Activated CD4-positive, alpha-beta T cell treated with anti-CD3 and anti-CD28 coated beads, Interleukin-2, amount 10 ng/mL, durations not matched to agents 24 days and 14 days (primary cell): Measurements from ENCODE around the gene MARCHF9. TPM values are rescaled to one million over a fixed set of nuclear protein-coding genes. Genes with fewer than 3 reads are reported as not detected.

ENCODE experiments used
- DNase-seq: peaks from one replicate; pipeline ENCODE4 v3.0.0; 2022
- H3K27ac Mint-ChIP-seq: one replicate; pipeline ENCODE4 v1.8.0; 2022; ENCODE audit warnings: mild to moderate bottlenecking, mixed read lengths
- H3K27me3 Mint-ChIP-seq: one replicate; pipeline ENCODE4 v1.8.0; 2022; ENCODE audit warnings: mixed read lengths
- H3K36me3 Mint-ChIP-seq: one replicate; pipeline ENCODE4 v1.8.0; 2022; ENCODE audit warnings: low read depth, mild to moderate bottlenecking, mixed read lengths
- H3K4me1 Mint-ChIP-seq: one replicate; pipeline ENCODE4 v1.8.0; 2021; ENCODE audit warnings: mixed read lengths
- H3K4me3 Mint-ChIP-seq: one replicate; pipeline ENCODE4 v1.8.0; 2022; ENCODE audit warnings: mild to moderate bottlenecking, moderate library complexity, mixed read lengths
- H3K9me3 Mint-ChIP-seq: one replicate; pipeline ENCODE4 v1.8.0; 2021; ENCODE audit warnings: mixed read lengths
- intact Hi-C: fragments of 100-400 bp; cut with micrococcal nuclease; formaldehyde crosslinking; loops from one replicate; pipeline ENCODE4 v1.15.1; 2023
- total RNA-seq: library from RNA; stranded (reverse); gene quantifications from 2 replicates; pipeline ENCODE4 v1.2.3, GENCODE V29; 2022

MARCHF9 gene
- total RNA-seq, 1 donor from 2014 or later = 21.6 TPM

DNA sequence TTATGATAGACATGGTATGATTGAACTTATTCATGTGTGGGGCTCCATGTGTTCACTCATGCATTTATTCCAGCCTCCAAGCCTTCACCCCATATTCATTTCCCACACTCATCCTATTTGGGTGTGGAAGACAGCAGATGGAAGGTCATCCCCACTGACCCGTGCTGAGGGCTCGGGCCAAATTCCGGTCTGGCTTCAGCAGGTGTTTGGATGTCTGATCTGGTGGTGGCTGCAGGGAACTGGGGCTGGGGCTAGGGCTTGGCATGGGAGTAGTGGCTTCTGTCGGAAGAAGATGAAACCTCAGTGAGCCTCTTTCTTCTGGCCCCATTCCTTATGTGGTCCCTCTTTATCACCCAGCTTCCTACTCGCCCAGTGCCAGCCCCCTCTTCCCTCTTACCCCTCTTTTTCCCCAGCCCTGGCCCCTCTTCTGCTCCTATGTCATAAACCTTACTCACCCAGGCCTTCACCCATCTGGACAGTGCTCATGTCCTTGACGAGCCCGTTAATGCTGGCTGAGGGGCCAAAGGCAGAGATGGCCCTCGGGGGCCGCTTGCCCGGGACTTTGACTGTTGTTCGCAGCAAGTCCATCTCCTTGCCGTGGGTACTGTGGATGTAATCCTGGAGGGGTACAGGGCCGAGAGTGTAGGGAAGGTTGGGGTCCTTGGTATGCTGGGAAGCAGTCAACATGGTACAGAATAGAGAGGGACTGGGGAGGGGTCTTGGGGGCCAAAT, 24.4 kb upstream of the MARCHF9 start:
- no peak overlapping the region for H3K27ac Mint-ChIP-seq
- DNase-seq = no peak
- H3K4me1 Mint-ChIP-seq = peaks cover 4% of the 10 kb centered on the region
- intact Hi-C loops = no loop called here
- no peaks in the 10 kb centered on the region for H3K27me3 Mint-ChIP-seq
- no peak overlapping the region for H3K4me3 Mint-ChIP-seq
- no peaks in the 10 kb centered on the region for H3K9me3 Mint-ChIP-seq
- peaks cover 63% of the 10 kb centered on the region for H3K36me3 Mint-ChIP-seq

DNA sequence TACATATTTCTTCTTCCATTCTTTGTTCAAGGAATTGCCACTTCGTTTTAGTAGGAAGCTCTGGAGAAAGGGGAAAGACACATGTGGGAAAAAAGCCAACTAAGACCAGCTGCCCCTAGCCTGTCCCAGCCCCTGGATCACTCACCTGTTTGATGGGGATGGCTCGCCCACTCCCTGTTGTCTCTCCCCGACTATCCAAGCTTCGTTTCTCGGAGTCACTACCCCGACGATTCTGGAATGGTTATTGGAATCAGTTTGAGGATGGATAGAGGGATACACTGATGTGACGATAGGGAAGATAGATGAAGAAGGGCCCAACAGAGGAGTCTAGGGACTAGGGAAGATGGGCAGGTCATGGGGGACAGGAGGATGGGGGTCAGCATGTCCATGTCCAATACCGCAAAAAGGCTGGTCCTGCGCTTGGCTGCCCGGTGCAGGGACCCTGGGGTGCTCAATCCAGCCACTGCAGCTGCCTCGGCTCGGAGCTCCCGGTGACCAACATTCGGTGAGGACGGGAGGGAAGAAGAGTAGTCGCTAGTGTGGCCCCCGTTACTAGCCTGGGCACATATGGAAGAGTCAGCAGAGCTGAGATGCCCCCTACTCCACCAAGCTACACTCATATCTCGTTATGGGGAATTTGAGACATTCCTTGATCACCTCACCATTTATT, 23.4 kb upstream of the MARCHF9 start:
- intact Hi-C loops = no loop called here
- peaks cover 65% of the 10 kb centered on the region for H3K36me3 Mint-ChIP-seq
- H3K4me1 Mint-ChIP-seq = peaks cover 7% of the 10 kb centered on the region
- no peak overlapping the region for H3K27ac Mint-ChIP-seq
- H3K9me3 Mint-ChIP-seq = no peaks in the 10 kb centered on the region
- no peak for DNase-seq
- no peaks in the 10 kb centered on the region for H3K27me3 Mint-ChIP-seq
- no peak overlapping the region for H3K4me3 Mint-ChIP-seq

DNA sequence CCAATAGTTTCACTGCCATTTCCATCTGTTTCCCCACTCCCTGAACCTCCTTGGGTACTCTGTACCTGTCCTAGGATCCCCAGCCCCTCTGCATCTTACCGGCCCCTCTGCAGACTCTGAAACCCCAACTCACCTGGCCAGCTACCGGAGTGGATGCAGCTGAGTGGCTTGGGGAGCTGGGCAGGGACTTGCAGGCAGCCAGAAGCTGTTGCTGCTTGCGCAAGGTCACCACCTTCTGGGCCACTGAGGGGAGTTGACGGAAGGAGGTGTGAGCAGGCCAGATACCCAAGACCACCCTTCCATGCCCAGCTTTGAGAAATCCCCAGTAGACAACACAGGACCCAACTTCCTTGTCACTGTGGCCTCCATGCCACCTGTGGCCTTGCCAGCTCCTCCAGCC, 22.6 kb upstream of the MARCHF9 start:
- no peak for DNase-seq
- Mint-ChIP-seq H3K4me1 (peaks cover 9% of the 10 kb centered on the region), H3K4me3 (no peak overlapping the region), H3K27ac (peak overlapping the region; percentile 13), H3K9me3 (no peaks in the 10 kb centered on the region), H3K27me3 (no peaks in the 10 kb centered on the region), H3K36me3 (peaks cover 69% of the 10 kb centered on the region)
- intact Hi-C loops = no loop called here

DNA sequence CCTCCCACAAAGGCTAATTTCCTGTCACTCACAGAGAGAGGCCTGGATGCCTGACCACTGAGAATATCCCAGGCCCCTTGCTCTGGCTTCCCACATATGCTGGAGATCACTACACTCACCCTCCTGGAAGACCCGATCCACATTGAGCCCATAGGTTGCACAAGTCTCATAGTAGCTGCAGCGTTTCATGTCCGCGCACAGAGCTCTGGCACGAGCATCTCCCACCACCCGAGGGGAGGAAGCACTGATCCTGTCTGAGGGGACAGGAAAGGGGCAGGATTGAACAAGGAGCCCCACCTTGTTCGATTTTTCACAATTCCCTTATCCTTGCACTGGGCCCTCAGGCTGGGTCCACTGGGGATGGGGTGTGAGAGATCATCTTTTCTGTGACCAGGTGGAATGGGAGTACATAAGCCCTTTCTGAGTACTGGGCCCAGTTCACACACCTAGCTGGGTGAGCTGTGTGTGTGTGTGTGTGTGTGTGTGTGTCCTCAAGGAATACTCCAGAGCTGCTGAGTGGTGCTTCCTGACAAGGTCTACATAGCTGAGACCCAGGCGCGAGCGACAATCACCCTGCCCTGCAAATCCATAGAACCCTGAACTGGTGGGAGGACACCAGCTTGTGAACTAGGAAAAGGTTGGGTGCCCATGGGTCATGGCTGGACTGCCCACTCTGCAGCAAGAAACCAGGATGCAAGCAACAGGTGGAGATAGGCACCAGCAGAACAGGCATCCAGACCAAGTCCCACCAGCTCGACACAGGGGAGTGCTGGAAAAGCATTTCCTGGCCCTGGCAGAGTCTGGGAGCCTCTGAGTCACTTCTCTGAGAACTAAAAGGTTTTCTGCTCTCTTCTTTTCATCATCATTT, 21.9 kb upstream of the MARCHF9 start:
- intact Hi-C loops = no loop called here
- Mint-ChIP-seq H3K27ac (peak overlapping the region; percentile 13), H3K4me3 (no peak overlapping the region), H3K27me3 (no peaks in the 10 kb centered on the region), H3K36me3 (peaks cover 66% of the 10 kb centered on the region), H3K4me1 (peaks cover 9% of the 10 kb centered on the region), H3K9me3 (no peaks in the 10 kb centered on the region)
- DNase-seq = no peak

DNA sequence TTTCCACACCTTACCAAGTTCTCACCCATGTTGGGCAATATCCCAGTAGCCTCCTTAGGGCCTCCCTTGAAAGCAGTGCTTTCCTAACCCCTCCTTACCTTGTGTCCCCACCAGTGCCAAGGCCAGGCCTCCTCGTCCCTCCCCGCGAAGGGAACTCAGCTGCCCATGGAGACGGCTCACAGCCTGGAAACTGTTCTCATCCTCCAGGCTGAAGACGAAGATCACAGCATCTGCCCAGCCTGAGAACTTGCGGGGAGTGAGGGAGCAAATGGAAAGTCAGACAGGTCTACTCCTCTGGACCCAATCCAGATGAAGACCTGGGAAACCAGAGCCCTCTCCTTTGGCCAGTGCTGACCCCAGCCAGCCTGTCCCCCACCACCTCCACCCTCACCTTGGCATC, 21.0 kb upstream of the MARCHF9 start:
- DNase-seq = no peak
- Mint-ChIP-seq H3K4me3 (no peak overlapping the region), H3K27ac (no peak overlapping the region), H3K27me3 (no peaks in the 10 kb centered on the region), H3K9me3 (no peaks in the 10 kb centered on the region), H3K4me1 (peaks cover 10% of the 10 kb centered on the region), H3K36me3 (peaks cover 59% of the 10 kb centered on the region)
- intact Hi-C loops = no loop called here

DNA sequence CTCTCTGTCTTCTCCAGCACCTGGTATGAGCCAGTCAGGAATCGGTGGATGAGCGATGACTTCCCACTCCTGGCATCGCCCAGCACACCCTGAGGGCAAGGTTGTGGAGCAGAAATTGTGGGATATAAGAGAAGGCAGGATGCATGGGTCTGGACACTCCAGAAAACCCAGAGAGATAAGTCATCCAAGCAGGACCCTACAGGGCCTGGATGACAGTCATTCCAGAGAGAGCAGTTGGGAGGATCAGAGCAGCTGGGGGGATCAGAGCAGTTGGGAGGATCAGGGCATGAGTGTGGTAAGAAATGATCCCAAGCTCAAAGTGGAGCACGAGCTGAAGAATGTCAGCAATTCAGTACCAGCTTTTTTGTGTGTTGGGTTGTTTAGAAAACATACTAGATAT, 20.3 kb upstream of the MARCHF9 start:
- H3K27ac Mint-ChIP-seq = peak overlapping the region; percentile 3
- H3K27me3 Mint-ChIP-seq = no peaks in the 10 kb centered on the region
- intact Hi-C loops = no loop called here
- H3K4me1 Mint-ChIP-seq = peaks cover 16% of the 10 kb centered on the region
- H3K36me3 Mint-ChIP-seq = peaks cover 58% of the 10 kb centered on the region
- DNase-seq = no peak
- H3K9me3 Mint-ChIP-seq = no peaks in the 10 kb centered on the region
- H3K4me3 Mint-ChIP-seq = no peak overlapping the region

DNA sequence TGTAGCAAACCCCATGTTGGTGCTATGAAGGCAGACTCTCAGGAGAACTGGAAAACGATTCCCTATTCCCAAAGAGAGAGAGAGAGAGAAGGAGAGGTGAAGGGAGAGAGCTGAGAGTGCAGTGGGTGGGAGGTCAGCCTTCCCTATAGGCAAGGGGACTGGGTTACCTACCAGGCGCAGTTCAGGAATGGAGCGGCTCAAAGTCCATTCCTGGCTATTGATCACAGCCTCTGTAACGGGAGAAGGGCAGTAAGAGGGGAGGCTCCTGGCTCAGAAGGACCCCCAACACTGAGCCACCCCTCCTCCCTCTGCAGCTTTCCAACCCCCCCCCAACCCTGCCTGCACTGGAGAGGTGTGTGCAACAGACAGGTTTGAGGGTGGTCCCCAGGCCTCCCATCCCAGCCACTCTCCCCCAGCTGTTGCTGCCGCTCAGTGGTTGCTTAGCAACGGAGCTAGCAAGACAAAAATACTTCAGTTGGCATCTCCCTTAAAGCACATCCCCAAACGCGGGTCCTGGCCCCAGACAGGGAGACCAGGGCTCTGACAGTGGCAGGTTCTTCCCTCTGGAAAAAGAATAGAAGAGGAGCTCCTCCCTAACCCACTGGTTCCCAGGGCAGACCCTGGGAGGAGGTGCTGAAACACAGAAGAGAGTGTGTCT, 19.6 kb upstream of the MARCHF9 start:
- H3K27ac Mint-ChIP-seq = peak overlapping the region; percentile 7
- peaks cover 51% of the 10 kb centered on the region for H3K36me3 Mint-ChIP-seq
- intact Hi-C loops = no loop called here
- no peaks in the 10 kb centered on the region for H3K9me3 Mint-ChIP-seq
- no peak for DNase-seq
- no peak overlapping the region for H3K4me3 Mint-ChIP-seq
- H3K27me3 Mint-ChIP-seq = no peaks in the 10 kb centered on the region
- peaks cover 21% of the 10 kb centered on the region for H3K4me1 Mint-ChIP-seq

DNA sequence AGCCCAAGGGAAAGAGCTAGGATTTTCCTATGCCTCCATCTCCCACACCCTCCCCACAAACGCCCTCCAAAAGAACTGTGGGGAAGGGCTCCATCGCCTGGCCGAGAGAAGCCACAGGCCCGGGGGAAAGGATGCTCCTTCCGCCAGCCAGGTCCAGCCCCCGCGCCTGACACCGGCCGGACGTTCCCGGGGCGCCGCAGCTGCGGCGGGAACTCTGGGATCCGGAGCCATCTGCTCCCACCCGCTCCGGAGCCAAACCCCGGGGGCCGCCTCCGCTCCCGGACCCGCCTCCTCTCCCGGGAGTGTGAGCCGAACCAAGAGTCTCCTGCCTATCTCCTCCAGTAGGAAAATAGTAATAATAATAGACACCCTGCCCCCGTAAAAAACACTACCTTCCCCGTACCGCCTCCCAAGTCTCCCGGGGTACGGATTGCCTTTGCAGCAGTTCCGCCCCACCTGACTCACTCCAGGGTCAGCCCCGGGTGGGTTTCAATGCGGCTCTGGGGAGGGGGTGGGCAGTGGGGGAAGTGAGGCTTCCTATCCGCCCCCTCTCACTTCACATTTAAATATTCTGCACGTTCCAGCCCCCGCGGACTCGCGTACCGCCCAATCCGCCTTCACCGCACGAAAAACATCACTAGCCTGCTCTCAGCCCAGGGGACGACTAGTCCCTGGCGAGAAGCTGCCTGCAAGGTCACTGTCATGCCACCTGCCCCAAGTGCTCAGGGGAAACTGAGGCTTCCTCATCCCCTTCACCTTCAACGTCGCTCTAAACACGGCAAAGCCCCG, 18.8 kb upstream of the MARCHF9 start:
- intact Hi-C loops = no loop called here
- Mint-ChIP-seq H3K36me3 (peaks cover 43% of the 10 kb centered on the region), H3K27ac (peak overlapping the region; percentile 60), H3K9me3 (no peaks in the 10 kb centered on the region), H3K4me3 (no peak overlapping the region), H3K27me3 (no peaks in the 10 kb centered on the region), H3K4me1 (peaks cover 28% of the 10 kb centered on the region)
- DNase-seq = no peak

DNA sequence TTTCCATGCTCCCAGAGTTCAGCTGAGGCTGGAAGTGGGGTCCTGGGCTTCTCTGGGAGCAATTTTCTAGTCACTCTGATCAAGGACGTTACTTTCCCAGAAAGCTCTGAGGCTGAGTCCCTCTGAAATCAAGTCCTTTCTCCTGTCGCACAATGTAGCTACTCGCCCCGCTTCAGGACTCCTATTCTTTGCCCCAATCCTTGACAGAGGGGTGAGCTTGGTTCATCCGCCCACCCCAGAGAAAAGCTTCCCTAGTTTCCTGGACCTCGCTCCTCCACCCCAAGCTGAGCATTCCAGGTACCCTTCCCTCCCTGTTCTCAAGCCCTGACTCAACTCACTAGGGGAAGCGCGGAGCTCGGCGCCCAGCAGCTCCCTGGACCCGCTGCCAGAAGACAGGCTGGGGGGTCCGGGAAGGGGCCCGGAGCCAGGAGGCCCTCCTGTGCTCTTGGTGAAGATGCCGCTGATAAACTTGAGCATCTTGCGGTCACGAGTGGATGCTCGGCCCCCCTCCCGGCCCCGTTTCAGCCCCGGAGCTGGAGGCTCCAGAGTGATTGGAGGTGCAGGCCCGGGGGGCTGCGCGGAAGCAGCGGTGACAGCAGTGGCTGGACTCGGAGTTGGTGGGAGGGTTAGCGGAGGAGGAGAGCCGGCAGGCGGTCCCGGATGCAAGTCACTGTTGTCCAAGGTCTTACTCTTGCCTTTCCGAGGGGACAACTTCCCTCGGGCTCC, 18.0 kb upstream of the MARCHF9 start:
- H3K27me3 Mint-ChIP-seq = no peaks in the 10 kb centered on the region
- H3K27ac Mint-ChIP-seq = peak overlapping the region; percentile 60
- intact Hi-C loops = no loop called here
- peaks cover 37% of the 10 kb centered on the region for H3K36me3 Mint-ChIP-seq
- peaks cover 30% of the 10 kb centered on the region for H3K4me1 Mint-ChIP-seq
- H3K4me3 Mint-ChIP-seq = no peak overlapping the region
- DNase-seq = no peak
- H3K9me3 Mint-ChIP-seq = no peaks in the 10 kb centered on the region

DNA sequence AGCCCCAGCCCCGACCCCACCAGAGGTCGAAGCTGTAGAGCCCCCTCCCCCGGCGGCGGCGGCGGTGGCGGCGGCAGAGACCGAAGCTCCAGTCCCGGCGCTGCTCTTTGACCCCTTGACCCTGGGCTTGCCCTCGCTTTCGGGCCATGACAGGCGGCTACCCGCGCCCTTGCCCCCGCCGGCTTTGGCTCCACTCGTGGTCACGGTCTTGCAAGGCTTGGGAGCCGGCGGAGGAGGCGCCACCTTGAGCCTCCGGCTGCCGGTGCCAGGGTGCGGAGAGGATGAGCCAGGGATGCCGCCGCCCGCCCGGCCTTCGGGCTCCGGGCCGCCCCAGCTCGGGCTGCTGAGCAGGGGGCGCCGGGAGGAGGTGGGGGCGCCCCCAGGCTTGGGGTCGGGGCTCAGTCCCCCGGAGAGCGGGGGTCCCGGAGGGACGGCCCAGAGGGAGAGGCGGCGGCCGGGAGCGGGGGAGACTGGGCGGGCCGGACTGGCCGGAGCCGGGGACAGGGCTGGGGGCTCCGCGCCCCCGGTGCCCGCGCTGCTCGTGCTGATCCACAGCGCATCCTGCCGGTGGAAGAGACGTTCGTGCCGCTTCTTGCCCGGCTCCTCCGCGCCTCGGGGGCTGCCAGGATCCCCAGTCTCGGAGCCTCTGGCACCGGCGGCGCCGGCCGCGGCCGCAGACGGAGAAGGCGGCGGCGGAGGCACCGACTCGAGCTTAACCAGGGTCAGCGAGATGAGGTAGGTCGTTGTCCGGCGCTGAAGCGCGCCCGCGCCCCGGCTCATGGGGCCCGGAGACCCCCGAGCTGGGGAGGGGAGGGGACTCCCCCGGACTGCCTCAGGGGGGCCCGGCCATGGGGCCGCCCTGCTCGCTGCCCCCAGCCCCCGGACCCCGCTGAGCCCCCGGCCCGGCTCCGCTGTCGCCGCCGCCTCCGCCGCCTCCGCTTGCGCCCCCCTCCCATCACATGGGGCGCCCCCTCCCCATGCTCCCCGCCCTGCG, 17.1 kb upstream of the MARCHF9 start:
- no peak overlapping the region for H3K4me3 Mint-ChIP-seq
- peaks cover 35% of the 10 kb centered on the region for H3K4me1 Mint-ChIP-seq
- intact Hi-C loops = no loop called here
- no peaks in the 10 kb centered on the region for H3K9me3 Mint-ChIP-seq
- H3K27me3 Mint-ChIP-seq = no peaks in the 10 kb centered on the region
- no peak overlapping the region for H3K27ac Mint-ChIP-seq
- DNase-seq = no peak
- peaks cover 30% of the 10 kb centered on the region for H3K36me3 Mint-ChIP-seq

DNA sequence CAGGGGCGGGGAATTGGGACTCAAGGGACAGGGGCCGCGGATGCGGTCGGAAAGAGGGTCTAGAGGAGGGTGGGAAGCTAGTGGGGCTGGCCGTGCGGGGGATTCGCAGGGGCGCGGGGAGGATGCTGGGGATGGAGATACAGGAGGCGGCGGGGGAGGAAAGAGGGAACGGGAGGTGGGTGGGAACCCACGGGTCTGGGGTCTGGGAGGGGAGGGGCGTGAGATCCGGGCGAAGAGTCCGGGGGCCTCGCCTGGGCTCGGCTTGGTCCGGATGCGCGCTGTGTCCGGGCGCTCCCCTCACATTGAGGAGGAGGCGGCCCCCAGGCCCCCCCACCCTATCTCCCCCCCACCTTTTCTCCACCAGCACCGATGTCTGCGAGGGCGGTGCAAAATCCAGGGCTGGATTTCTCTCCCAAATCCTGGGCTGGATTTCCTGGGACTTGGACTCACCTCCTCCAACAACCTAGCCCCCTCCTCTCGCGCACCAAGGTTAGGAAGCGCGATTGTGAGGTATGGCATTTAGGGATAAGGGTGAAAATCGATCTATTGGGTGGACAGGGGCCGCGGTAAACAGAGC, 16.2 kb upstream of the MARCHF9 start, which contains the start of gene AGAP2:
Gene AGAP2, minus strand, starts transcription at position 82 of the 577 bp plus-strand sequence. CDS start 496 bp downstream, outside the sequence.
- Mint-ChIP-seq H3K9me3 (no peaks in the 10 kb centered on the region), H3K27ac (peak within 1 kb of the TSS; percentile 74), H3K27me3 (no peaks in the 10 kb centered on the region), H3K4me1 (peaks cover 35% of the 10 kb centered on the region), H3K36me3 (peaks cover 25% of the 10 kb centered on the region), H3K4me3 (peak within 1 kb of the TSS; percentile 59)
- no peak for DNase-seq
- intact Hi-C loops = no loop called here
